Subcutaneous abdominal adipose tissue (tissue), 5 donors: ENCODE measurements around the gene GPC4.

Experiments
- H3K27ac ChIP-seq: one replicate; pipeline ENCODE4 v1.7.0; 2013; ENCODE audit warnings: low read depth, mild to moderate bottlenecking, inconsistent platforms, low read length, moderate library complexity
- H3K27me3 ChIP-seq, 5 donors: one replicate each; pipeline ENCODE4 v1.7.0; 2013; ENCODE audit warnings: low read length in 5 of 5, inconsistent platforms in 1 of 5; ENCODE audit not compliant: control insufficient read depth in 5 of 5, insufficient read depth in 4 of 5
- H3K36me3 ChIP-seq, 5 donors: one replicate each; pipeline ENCODE4 v1.7.0; 2013; ENCODE audit warnings: low read length in 5 of 5; ENCODE audit not compliant: control insufficient read depth in 5 of 5, insufficient read depth in 5 of 5
- H3K4me1 ChIP-seq, 5 donors: one replicate each; pipeline ENCODE4 v1.7.0; 2013; ENCODE audit warnings: low read length in 5 of 5, mild to moderate bottlenecking in 3 of 5, moderate library complexity in 1 of 5; ENCODE audit not compliant: control insufficient read depth in 5 of 5, insufficient read depth in 5 of 5
- H3K4me3 ChIP-seq, 5 donors: one replicate each; pipeline ENCODE4 v1.7.0; 2013; ENCODE audit warnings: low read length in 5 of 5, low read depth in 1 of 5
- H3K9ac ChIP-seq, 5 donors: one replicate each; pipeline ENCODE4 v1.7.0; 2013; ENCODE audit warnings: low read length in 5 of 5, mild to moderate bottlenecking in 4 of 5, moderate library complexity in 3 of 5
- H3K9me3 ChIP-seq, 5 donors: one replicate each; pipeline ENCODE4 v1.7.0; 2013; ENCODE audit warnings: low read length in 5 of 5; ENCODE audit not compliant: control insufficient read depth in 5 of 5
- donor health status: healthy.
- donor health status: healthy.
- donor health status: healthy.
- donor health status: healthy.
- donor health status: healthy.

Gene GPC4

DNA sequence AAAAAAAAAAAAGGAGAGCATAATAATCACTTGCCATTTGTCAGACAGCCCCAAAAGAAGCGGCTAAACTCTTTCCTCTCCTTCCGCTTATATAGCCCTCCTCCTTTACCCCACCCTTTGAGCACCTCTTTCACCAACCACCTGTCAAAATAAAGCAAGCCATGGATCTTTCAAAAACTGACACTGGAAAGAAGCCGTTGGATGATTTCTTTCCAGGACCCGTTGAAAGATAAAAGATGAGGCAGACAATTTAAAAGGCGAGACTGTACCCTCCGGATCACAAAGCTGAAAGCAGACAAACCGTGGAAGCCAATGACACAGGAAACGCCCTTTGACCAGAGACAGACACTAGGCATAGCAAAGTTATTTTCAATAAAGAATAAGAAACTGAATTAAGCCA, 22.6 kb downstream of the GPC4 start:
- H3K9me3 ChIP-seq: no peaks in the 10 kb centered on the region
- peaks cover 0 to 13% (median 4%) of the 10 kb centered on the region in 5 donors for H3K27me3 ChIP-seq
- H3K4me1 ChIP-seq: no peaks in the 10 kb centered on the region
- peaks cover 0 to 2% (median 0%) of the 10 kb centered on the region in 5 donors for H3K36me3 ChIP-seq
- no peak overlapping the region for H3K4me3 ChIP-seq
- H3K9ac ChIP-seq: no peak overlapping the region
- H3K27ac ChIP-seq: no peak overlapping the region

- Histone ChIP-seq H3K9me3 (no peaks in the 10 kb centered on the region), H3K36me3 (peaks cover 0 to 2% (median 0%) of the 10 kb centered on the region in 5 donors), H3K4me3 (no peak overlapping the region), H3K27ac (no peak overlapping the region), H3K9ac (no peak overlapping the region), H3K4me1 (no peaks in the 10 kb centered on the region), H3K27me3 (peaks cover 0 to 13% (median 4%) of the 10 kb centered on the region in 5 donors)
These were observed 24.2 kb downstream of the GPC4 start for GRCh38 chrX:133391111-133391510.

- H3K4me1 ChIP-seq: no peaks in the 10 kb centered on the region
- H3K9ac ChIP-seq: no peak overlapping the region
- H3K4me3 ChIP-seq: no peak overlapping the region
- H3K36me3 ChIP-seq: peaks cover 0 to 2% (median 0%) of the 10 kb centered on the region in 5 donors
- H3K27me3 ChIP-seq: peaks cover 0 to 13% (median 4%) of the 10 kb centered on the region in 5 donors
- no peak overlapping the region for H3K27ac ChIP-seq
- H3K9me3 ChIP-seq: no peaks in the 10 kb centered on the region
These were observed 24.6 kb downstream of the GPC4 start for GRCh38 chrX:133390676-133391075.

DNA sequence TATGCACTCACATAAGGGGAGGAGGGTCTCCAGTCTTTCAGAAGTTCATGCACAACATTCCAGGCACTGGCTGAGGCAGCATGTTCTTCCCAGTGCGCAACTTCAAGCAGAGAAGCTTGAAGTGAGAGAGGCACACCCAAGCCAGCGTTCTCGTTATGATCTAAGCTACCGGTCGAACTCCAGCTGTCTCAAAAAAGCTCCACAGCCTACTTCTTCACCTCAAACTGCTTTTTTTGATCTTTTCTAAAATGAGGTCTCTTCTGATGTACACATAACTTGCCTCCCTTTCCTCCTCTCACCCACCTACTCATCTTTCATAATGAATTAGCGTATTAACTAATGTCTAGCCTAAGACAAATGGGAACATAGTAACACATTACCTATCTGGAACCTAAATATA, 25.3 kb downstream of the GPC4 start:
- Histone ChIP-seq H3K27me3 (peaks cover 0 to 13% (median 4%) of the 10 kb centered on the region in 5 donors), H3K9ac (no peak overlapping the region), H3K4me3 (no peak overlapping the region), H3K27ac (no peak overlapping the region), H3K9me3 (no peaks in the 10 kb centered on the region), H3K4me1 (no peaks in the 10 kb centered on the region), H3K36me3 (peaks cover 0 to 2% (median 0%) of the 10 kb centered on the region in 5 donors)

- Histone ChIP-seq H3K4me1 (no peaks in the 10 kb centered on the region), H3K4me3 (no peak overlapping the region), H3K27ac (no peak overlapping the region)
These were observed 30.8 kb downstream of the GPC4 start for GRCh38 chrX:133384454-133384853.

GRCh38 chrX:133380711-133381619, 34.3 kb downstream of the GPC4 start:
- Histone ChIP-seq H3K36me3 (no peaks in the 10 kb centered on the region), H3K9ac (no peak overlapping the region), H3K9me3 (no peaks in the 10 kb centered on the region), H3K27me3 (peaks cover 0 to 19% (median 8%) of the 10 kb centered on the region in 5 donors), H3K4me1 (peaks cover 0 to 7% (median 0%) of the 10 kb centered on the region in 5 donors), H3K27ac (no peak overlapping the region), H3K4me3 (no peak overlapping the region)

More at GRCh38 chrX:133384454-133384853, 30.8 kb downstream of the GPC4 start:
- H3K9ac ChIP-seq: no peak overlapping the region
- peaks cover 0 to 6% (median 6%) of the 10 kb centered on the region in 5 donors for H3K27me3 ChIP-seq
- no peaks in the 10 kb centered on the region for H3K9me3 ChIP-seq
- H3K36me3 ChIP-seq: no peaks in the 10 kb centered on the region

GRCh38 chrX:133376422-133376821, 38.9 kb downstream of the GPC4 start:
- H3K9ac ChIP-seq: no peak overlapping the region
- H3K9me3 ChIP-seq: no peaks in the 10 kb centered on the region
- peaks cover 0 to 12% (median 2%) of the 10 kb centered on the region in 5 donors for H3K4me1 ChIP-seq
- peaks cover 0 to 19% (median 8%) of the 10 kb centered on the region in 5 donors for H3K27me3 ChIP-seq
- H3K27ac ChIP-seq: no peak overlapping the region
- H3K4me3 ChIP-seq: no peak overlapping the region
- no peaks in the 10 kb centered on the region for H3K36me3 ChIP-seq

DNA sequence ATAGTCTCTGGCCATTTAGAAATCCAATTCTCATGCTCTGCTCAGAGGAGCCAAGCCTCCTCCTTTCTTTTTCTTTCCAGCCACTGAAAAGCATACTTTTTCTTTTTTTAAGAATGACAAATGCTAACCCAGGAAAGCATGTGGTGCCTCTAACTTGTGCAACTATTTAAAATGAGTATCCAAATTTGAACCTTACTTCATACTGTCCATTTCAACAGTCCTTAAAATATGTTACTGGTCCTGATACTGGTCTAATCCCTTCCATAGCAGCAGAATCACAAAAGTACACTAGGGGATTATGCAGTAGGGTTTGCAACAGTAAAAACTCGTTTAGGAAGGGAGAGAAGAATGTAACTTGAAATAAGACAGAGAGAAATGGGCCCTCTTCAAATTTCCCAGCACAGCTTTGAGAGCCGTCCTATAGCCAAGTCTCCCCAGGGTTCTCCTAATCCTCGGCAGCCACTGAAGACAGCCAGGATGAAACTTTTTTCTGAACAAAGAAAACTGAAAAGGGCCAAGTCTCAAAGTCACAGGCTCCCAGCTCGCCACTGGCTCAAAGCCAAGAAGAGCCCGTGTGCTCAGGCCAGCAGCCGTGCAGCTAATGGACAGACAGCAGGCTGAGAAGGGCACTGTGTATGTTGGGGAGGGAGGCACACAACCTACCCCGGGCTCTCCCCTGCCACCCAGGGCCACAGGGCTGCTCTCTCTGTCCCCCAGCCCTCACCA, 39.5 kb downstream of the GPC4 start:
- peaks cover 0 to 12% (median 2%) of the 10 kb centered on the region in 5 donors for H3K4me1 ChIP-seq
- H3K27ac ChIP-seq: no peak overlapping the region
- H3K27me3 ChIP-seq: peaks cover 0 to 19% (median 8%) of the 10 kb centered on the region in 5 donors
- no peak overlapping the region for H3K4me3 ChIP-seq
- no peaks in the 10 kb centered on the region for H3K36me3 ChIP-seq
- no peak overlapping the region for H3K9ac ChIP-seq
- H3K9me3 ChIP-seq: no peaks in the 10 kb centered on the region

DNA sequence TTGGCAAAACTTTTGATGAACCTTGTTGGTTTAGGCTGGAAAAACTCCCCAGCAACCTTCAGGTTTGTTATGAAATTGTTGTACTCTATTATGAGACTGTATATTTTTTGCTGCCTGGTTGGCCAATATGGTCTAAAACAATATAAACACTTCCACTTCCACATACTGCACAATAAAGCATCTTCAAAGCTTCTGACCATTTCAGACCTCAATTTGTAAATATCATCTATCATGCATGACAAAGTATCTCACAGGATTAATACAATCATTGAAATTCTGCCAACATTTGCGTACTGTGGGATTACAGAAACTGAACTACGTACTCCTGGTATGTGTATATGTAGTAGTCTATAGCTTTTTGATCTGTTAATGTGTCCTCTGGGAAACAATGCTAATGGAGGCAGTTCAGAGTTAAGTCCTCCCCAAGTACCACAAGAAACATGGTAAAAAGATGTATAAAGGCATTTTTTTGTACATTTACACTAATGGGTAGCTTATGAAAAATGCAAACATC, 40.4 kb downstream of the GPC4 start:
- no peak overlapping the region for H3K27ac ChIP-seq
- H3K27me3 ChIP-seq: peaks cover 0 to 19% (median 8%) of the 10 kb centered on the region in 5 donors

More for the DNA sequence above, 40.4 kb downstream of the GPC4 start:
- H3K36me3 ChIP-seq: no peaks in the 10 kb centered on the region
- no peak overlapping the region for H3K9ac ChIP-seq
- no peaks in the 10 kb centered on the region for H3K9me3 ChIP-seq
- H3K4me3 ChIP-seq: no peak overlapping the region
- peaks cover 0 to 12% (median 2%) of the 10 kb centered on the region in 5 donors for H3K4me1 ChIP-seq
